Fibroblast of lung (primary cell): Measurements from ENCODE around the gene EVA1B. TPM values are rescaled to one million over a fixed set of nuclear protein-coding genes. Genes with fewer than 3 reads are reported as not detected.
A peak's percentile ranks its signal among the peaks of the same experiment; 100 is the strongest.

Source experiments
- DNase-seq, 2 donors: peaks; one replicate each; pipeline versions ENCODE4 v3.0.0 to v3.0.0-alpha.2; 2010; ENCODE audit warnings: low read depth in 2 of 2
- H2AFZ ChIP-seq: 2 replicates; pipeline ENCODE4 v1.5.1; 2012; ENCODE audit warnings: low read length, control low read depth, inconsistent platforms
- H3K27ac ChIP-seq: 2 replicates; pipeline ENCODE4 v1.5.1; 2011; ENCODE audit warnings: low read length, control low read depth; ENCODE audit not compliant: insufficient read depth
- H3K27me3 ChIP-seq: 2 replicates; pipeline ENCODE4 v1.5.1; 2011; ENCODE audit warnings: mild to moderate bottlenecking, low read length; ENCODE audit not compliant: control insufficient read depth, insufficient read depth
- H3K36me3 ChIP-seq: 2 replicates; pipeline ENCODE4 v1.5.1; 2011; ENCODE audit warnings: low read length; ENCODE audit not compliant: control insufficient read depth, insufficient read depth
- H3K4me1 ChIP-seq: 2 replicates; pipeline ENCODE4 v1.5.1; 2011; ENCODE audit warnings: low read length; ENCODE audit not compliant: control insufficient read depth, insufficient read depth; ENCODE audit errors: extremely low read depth
- H3K4me2 ChIP-seq: 2 replicates; pipeline ENCODE4 v1.5.1; 2011; ENCODE audit warnings: low read length, control low read depth; ENCODE audit not compliant: insufficient read depth; ENCODE audit errors: extremely low read depth
- H3K4me3 ChIP-seq, 4 experiments: fragments of 200-600 bp in 1 of 4; sonication (generic) in 1 of 4; replicated peaks in 1 of 4; 2 replicates each; pipeline ENCODE4 v1.5.1; 2011 to 2016; ENCODE audit warnings: low read length in 4 of 4, low read depth in 3 of 4, mild to moderate bottlenecking in 3 of 4, control low read depth in 2 of 4, inconsistent platforms in 1 of 4, mixed read lengths in 1 of 4; ENCODE audit not compliant: insufficient read depth in 1 of 4; ENCODE audit errors: control extremely low read depth in 1 of 4
- H3K79me2 ChIP-seq: 2 replicates; pipeline ENCODE4 v1.5.1; 2012; ENCODE audit warnings: mild to moderate bottlenecking, low read length, inconsistent platforms; ENCODE audit not compliant: control insufficient read depth, insufficient read depth
- H3K9ac ChIP-seq: 2 replicates; pipeline ENCODE4 v1.5.1; 2011; ENCODE audit warnings: mild to moderate bottlenecking, low read length, control low read depth; ENCODE audit not compliant: insufficient read depth
- H3K9me3 ChIP-seq: 2 replicates; pipeline ENCODE4 v1.5.1; 2012; ENCODE audit warnings: low read depth, low read length; ENCODE audit not compliant: control insufficient read depth, insufficient read depth
- H4K20me1 ChIP-seq: 2 replicates; pipeline ENCODE4 v1.5.1; 2011; ENCODE audit warnings: low read length; ENCODE audit not compliant: control insufficient read depth, insufficient read depth; ENCODE audit errors: extremely low read depth
- EZH2 ChIP-seq: IDR thresholded peaks from 2 replicates; pipeline ENCODE4 v1.5.1; 2012; ENCODE audit warnings: low read length, control low read depth, mild to moderate bottlenecking; ENCODE audit errors: missing control alignments
- polyA plus RNA-seq, 2 donors: library from polyadenylated mRNA; depleted of rRNA in 1 of 2; stranded (reverse) in 1 of 2; unstranded in 1 of 2; fragments of >200 nt; gene quantifications; 2 replicates each; pipeline ENCODE4 v1.2.1, GENCODE V29; 2011 to 2012; ENCODE audit warnings: missing spikeins in 1 of 2
- total RNA-seq: library from RNA; depleted of rRNA; stranded (reverse); fragments of >200 nt; gene quantifications from 2 replicates; pipeline ENCODE4 v1.2.1, GENCODE V29; 2014
- TF ChIP-seq, protein P1 (sequence below), 2 donors: IDR thresholded peaks in 1 of 2; conservative IDR thresholded peaks in 1 of 2; 1 replicate in 1 of 2; 2 replicates in 1 of 2; pipeline ENCODE4 v1.5.1; 2011 to 2012; ENCODE audit warnings: low read length in 2 of 2, control low read depth in 1 of 2, inconsistent platforms in 1 of 2, low read depth in 1 of 2, mild to moderate bottlenecking in 1 of 2

Gene EVA1B
- total and polyA plus RNA-seq, 2 donors (not counting 1 experiment from before 2014, with no cell fraction given): 27.1 to 199 TPM

DNA sequence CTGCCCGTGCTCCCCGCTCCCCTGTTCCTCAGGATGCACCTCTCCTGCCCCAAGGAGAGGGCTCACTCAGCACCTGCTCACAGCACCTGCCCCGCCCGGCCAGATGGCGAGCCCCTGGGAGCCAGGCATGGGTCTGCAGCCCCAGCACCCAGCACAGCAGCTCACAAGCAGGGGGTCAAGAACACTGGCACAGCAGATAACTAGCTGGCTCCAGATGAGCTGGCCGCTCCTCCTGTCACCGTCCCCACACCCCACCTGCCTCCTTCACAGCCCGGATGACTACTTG, 20.9 kb upstream of the EVA1B start:
- H3K9me3 ChIP-seq: no peaks in the 10 kb centered on the region
- H3K36me3 ChIP-seq: peaks cover 45% of the 10 kb centered on the region
- no peak for TF ChIP-seq EZH2
- TF ChIP-seq, protein P1, sequence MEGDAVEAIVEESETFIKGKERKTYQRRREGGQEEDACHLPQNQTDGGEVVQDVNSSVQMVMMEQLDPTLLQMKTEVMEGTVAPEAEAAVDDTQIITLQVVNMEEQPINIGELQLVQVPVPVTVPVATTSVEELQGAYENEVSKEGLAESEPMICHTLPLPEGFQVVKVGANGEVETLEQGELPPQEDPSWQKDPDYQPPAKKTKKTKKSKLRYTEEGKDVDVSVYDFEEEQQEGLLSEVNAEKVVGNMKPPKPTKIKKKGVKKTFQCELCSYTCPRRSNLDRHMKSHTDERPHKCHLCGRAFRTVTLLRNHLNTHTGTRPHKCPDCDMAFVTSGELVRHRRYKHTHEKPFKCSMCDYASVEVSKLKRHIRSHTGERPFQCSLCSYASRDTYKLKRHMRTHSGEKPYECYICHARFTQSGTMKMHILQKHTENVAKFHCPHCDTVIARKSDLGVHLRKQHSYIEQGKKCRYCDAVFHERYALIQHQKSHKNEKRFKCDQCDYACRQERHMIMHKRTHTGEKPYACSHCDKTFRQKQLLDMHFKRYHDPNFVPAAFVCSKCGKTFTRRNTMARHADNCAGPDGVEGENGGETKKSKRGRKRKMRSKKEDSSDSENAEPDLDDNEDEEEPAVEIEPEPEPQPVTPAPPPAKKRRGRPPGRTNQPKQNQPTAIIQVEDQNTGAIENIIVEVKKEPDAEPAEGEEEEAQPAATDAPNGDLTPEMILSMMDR (conservative IDR thresholded peaks at IDR 0.05 in 1 of 2, IDR thresholded peaks at IDR 0.05 in 1 of 2; ENCODE audit: low read depth in 1 of 2, low read length in 2 of 2): no peak
- no peak overlapping the region for H3K9ac ChIP-seq
- no peak overlapping the region for H3K4me2 ChIP-seq
- no peaks in the 10 kb centered on the region for H3K27me3 ChIP-seq
- H4K20me1 ChIP-seq: no peaks in the 10 kb centered on the region
- no peak overlapping the region for H3K4me3 ChIP-seq
- no peak overlapping the region for H3K27ac ChIP-seq
- peaks cover 17% of the 10 kb centered on the region for H3K4me1 ChIP-seq
- DNase-seq: no peak
- no peak overlapping the region for H2AFZ ChIP-seq
- H3K79me2 ChIP-seq: no peaks in the 10 kb centered on the region

DNA sequence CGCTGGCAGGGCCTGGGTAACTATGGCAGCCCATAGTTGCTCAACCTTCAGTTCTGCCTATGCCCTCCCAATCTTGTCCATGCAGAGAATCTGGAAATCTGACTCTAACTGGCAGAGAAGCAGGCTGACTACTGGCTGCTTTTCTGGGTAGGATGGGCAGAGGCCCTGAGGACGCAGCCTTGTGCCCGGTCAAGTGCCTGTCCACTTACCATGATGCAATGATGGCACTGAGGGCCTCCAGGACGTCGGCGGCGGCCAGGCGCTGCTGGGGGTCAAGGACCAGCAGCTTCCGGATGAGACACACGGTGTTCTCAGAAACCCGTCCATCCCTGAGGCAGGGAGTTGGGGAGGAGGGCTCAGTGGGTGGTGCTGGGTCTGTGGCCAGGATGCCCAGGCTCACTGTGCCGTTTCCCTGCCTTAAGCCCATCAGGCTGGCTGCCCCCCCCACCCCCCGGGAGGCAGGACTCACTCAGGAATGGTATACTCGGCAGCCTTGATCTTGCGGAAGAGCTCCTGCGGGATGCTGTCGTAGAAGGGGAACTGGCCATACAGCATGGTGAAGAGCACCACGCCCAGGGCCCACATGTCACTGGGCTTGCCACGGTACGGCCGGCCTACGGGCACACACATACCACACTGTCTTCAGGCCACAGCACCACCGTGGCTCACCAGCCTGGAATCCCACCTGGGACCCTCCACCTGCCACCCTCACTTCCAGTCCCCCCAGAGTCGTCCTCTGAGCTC, 20.4 kb upstream of the EVA1B start:
- peaks cover 13% of the 10 kb centered on the region for H3K4me1 ChIP-seq
- no peaks in the 10 kb centered on the region for H3K27me3 ChIP-seq
- H3K4me3 ChIP-seq: no peak overlapping the region
- TF ChIP-seq, protein P1 (conservative IDR thresholded peaks at IDR 0.05 in 1 of 2, IDR thresholded peaks at IDR 0.05 in 1 of 2; ENCODE audit: low read depth in 1 of 2, low read length in 2 of 2): no peak
- DNase-seq: no peak
- H3K9ac ChIP-seq: no peak overlapping the region
- no peaks in the 10 kb centered on the region for H4K20me1 ChIP-seq
- H2AFZ ChIP-seq: no peak overlapping the region
- H3K36me3 ChIP-seq: peaks cover 45% of the 10 kb centered on the region
- H3K9me3 ChIP-seq: no peaks in the 10 kb centered on the region
- no peak overlapping the region for H3K4me2 ChIP-seq
- peak overlapping the region; percentile 74 for H3K27ac ChIP-seq
- no peaks in the 10 kb centered on the region for H3K79me2 ChIP-seq

DNA sequence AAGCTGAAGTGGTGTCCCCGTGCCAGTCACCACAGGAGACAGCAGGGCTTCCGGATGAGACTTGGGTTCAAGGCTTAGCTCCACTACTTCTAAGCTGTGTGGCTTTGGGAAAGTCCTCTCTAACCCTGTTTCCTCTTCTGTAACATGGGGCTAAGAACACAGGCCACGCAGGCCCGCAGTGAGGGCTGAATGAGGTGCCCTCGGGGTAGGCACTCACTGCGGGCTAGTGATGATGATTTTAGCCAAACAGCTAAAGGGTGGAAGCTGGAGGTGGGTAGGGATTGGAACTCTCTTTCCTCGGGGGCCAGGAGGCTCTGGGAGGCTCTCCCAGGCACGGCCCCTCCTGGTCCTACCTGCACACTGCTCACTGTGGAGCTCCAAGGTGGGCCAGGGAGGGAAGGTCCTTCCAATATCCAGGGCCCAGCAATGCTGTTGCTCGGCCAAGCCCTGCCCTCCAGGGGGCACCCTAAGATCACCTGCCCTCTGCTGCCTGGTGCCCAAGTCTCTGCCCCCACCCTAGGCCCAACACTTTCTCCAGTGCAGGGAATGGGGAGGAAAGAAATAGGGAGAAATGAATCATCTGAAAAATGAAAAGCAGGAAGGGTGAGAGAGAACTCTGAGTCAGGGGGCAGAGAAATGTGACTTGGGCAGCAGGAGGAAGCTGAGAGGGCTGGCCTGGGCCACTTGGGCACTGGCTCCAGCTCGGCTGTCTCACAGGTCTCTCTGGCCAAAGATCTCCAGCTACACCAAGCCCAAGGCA, 19.2 kb upstream of the EVA1B start:
- no peak for TF ChIP-seq EZH2
- TF ChIP-seq, protein P1 (conservative IDR thresholded peaks at IDR 0.05 in 1 of 2, IDR thresholded peaks at IDR 0.05 in 1 of 2; ENCODE audit: low read depth in 1 of 2, low read length in 2 of 2): peak; percentile 58
- Histone ChIP-seq H3K27me3 (no peaks in the 10 kb centered on the region), H3K9ac (peak overlapping the region; percentile 40), H3K4me2 (peak overlapping the region; percentile 19), H4K20me1 (no peaks in the 10 kb centered on the region), H2AFZ (no peak overlapping the region), H3K79me2 (no peaks in the 10 kb centered on the region), H3K4me3 (no peak overlapping the region), H3K4me1 (peaks cover 13% of the 10 kb centered on the region), H3K36me3 (peaks cover 36% of the 10 kb centered on the region), H3K27ac (peak overlapping the region; percentile 74), H3K9me3 (no peaks in the 10 kb centered on the region)
- DNase-seq: peak; percentile 59 to 67
